Keratinocyte (primary cell): ENCODE data around the gene UBAC2. TPM values are rescaled to one million over a fixed set of nuclear protein-coding genes. Genes with fewer than 3 reads are reported as not detected.

Source experiments
- DNase-seq: peaks from one replicate; pipeline ENCODE4 v3.0.0-alpha.2; 2011; ENCODE audit warnings: low read depth, missing footprints, low spot score
- FAIRE-seq: peaks from 2 replicates; lab custom pipeline; 2011; peaks lifted over from hg19 to GRCh38; lab: Jason Lieb, UNC
- H2AFZ ChIP-seq: 2 replicates; pipeline ENCODE4 v1.6.0; 2012; ENCODE audit warnings: low read length, control low read depth, inconsistent platforms; ENCODE audit not compliant: control insufficient read depth
- H3K27ac ChIP-seq: 2 replicates; pipeline ENCODE4 v1.5.1; 2011; ENCODE audit warnings: low read length; ENCODE audit not compliant: control insufficient read depth, insufficient read depth
- H3K27me3 ChIP-seq: 3 replicates; pipeline ENCODE4 v1.6.0; 2011; ENCODE audit warnings: low read length; ENCODE audit not compliant: control insufficient read depth, insufficient read depth; ENCODE audit errors: extremely low read depth
- H3K36me3 ChIP-seq, 2 experiments: 2 replicates in 1 of 2; 3 replicates in 1 of 2; pipeline ENCODE4 v1.5.1; 2011; ENCODE audit warnings: low read length in 2 of 2, mild to moderate bottlenecking in 1 of 2; ENCODE audit not compliant: control insufficient read depth in 2 of 2, insufficient read depth in 2 of 2; ENCODE audit errors: extremely low read depth in 1 of 2
- H3K4me1 ChIP-seq: 3 replicates; pipeline ENCODE4 v1.5.1; 2011; ENCODE audit warnings: low read length; ENCODE audit not compliant: control insufficient read depth, insufficient read depth; ENCODE audit errors: extremely low read depth
- H3K4me2 ChIP-seq: 3 replicates; pipeline ENCODE4 v1.6.0; 2011; ENCODE audit warnings: low read depth, low read length; ENCODE audit not compliant: control insufficient read depth, insufficient read depth; ENCODE audit errors: extremely low read depth
- H3K4me3 ChIP-seq, 3 experiments: fragments of 200-600 bp in 1 of 3; sonication (generic) in 1 of 3; 2 replicates in 2 of 3; 3 replicates in 1 of 3; pipeline ENCODE4 v1.5.1; 2011 to 2016; ENCODE audit warnings: low read length in 3 of 3, mild to moderate bottlenecking in 3 of 3, control low read depth in 2 of 3, inconsistent platforms in 1 of 3, low read depth in 1 of 3, mixed read lengths in 1 of 3, mixed run types in 1 of 3, moderate library complexity in 1 of 3; ENCODE audit not compliant: control insufficient read depth in 2 of 3, insufficient read depth in 2 of 3; ENCODE audit errors: extremely low read depth in 1 of 3
- H3K79me2 ChIP-seq: 2 replicates; pipeline ENCODE4 v1.6.0; 2012; ENCODE audit warnings: low read length; ENCODE audit not compliant: control insufficient read depth, insufficient read depth
- H3K9ac ChIP-seq: 3 replicates; pipeline ENCODE4 v1.6.0; 2011; ENCODE audit warnings: low read length; ENCODE audit not compliant: control insufficient read depth, insufficient read depth; ENCODE audit errors: extremely low read depth
- H3K9me1 ChIP-seq: 3 replicates; pipeline ENCODE4 v1.6.0; 2011; ENCODE audit warnings: low read length; ENCODE audit not compliant: control insufficient read depth, insufficient read depth; ENCODE audit errors: extremely low read depth
- H3K9me3 ChIP-seq: 2 replicates; pipeline ENCODE4 v1.5.1; 2012; ENCODE audit warnings: low read depth, low read length; ENCODE audit not compliant: control insufficient read depth
- H4K20me1 ChIP-seq: 3 replicates; pipeline ENCODE4 v1.6.0; 2011; ENCODE audit warnings: low read length; ENCODE audit not compliant: control insufficient read depth, insufficient read depth; ENCODE audit errors: extremely low read depth
- EZH2 ChIP-seq: IDR thresholded peaks from one replicate; pipeline ENCODE4 v1.6.1; 2012; ENCODE audit warnings: inconsistent platforms, mild to moderate bottlenecking, low read length, moderate library complexity
- dilution Hi-C: fragments of 300-500 bp; cut with MboI; formaldehyde crosslinking; loops from one replicate; pipeline ENCODE4 v1.7.0; 2020; ENCODE audit warnings: low sequenced_read_pairs; ENCODE audit not compliant: extremely low pct_ligation_motif_present
- polyA plus RNA-seq, 5 experiments: library from polyadenylated mRNA; depleted of rRNA in 3 of 5; stranded (reverse) in 3 of 5; stranded (forward) in 1 of 5; unstranded in 1 of 5; fragments of >200 nt; gene quantifications; 1 replicate in 1 of 5; 2 replicates in 3 of 5; 3 replicates in 1 of 5; pipeline versions ENCODE4 v1.2.1 to v1.2.3, GENCODE V29; 2011 to 2012; ENCODE audit warnings: missing spikeins in 2 of 5, low read depth in 1 of 5, low replicate concordance in 1 of 5
- TF ChIP-seq, protein P1 (sequence below), 3 experiments: IDR thresholded peaks in 1 of 3; conservative IDR thresholded peaks in 1 of 3; optimal IDR thresholded peaks in 1 of 3; 2 replicates in 2 of 3; 3 replicates in 1 of 3; pipeline versions ENCODE3 to v1.5.1; 2011; ENCODE audit warnings: low read length in 3 of 3, mild to moderate bottlenecking in 3 of 3, moderate library complexity in 2 of 3, control low read depth in 1 of 3, inconsistent platforms in 1 of 3; ENCODE audit not compliant: insufficient read depth in 2 of 3; ENCODE audit errors: extremely low read depth in 1 of 3

The UBAC2 gene
- polyA plus RNA-seq, 1 donor (not counting 4 experiments of a cell fraction or from before 2014, with no cell fraction given), result 104 TPM

DNA sequence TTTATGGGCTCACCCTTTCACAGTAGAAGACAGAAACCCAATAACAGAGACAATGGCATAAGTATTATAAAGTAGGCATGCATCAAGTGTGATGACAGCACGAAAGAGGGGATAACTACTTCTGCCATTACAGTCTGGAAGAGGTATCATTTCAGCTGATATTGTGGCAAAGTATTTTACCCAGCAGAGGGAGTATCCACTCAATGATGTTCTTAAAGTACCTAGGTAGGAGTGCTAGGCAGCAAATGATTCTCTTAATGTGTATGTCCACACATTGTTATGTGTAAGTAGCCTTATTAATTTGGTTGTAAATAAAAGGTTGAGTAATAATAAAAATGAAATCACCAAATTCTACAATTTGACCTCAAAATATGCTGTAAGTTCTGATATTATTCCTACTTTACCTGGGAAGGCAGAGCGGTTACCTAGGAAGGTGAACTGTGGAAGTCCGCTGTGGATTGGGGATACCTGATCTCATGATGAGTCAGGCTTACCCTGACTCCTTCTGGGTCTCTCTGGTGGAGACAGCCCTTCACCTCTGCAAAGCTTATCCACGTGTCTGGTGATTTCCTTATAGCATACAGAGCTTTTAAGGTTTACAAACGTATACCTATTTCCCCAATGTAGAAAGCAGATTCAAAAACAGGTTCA lies 4.1 kb upstream of the UBAC2 start:
- H3K9me1 ChIP-seq, result no peaks in the 10 kb centered on the region
- H3K27me3 ChIP-seq, result no peaks in the 10 kb centered on the region
- H4K20me1 ChIP-seq, result no peaks in the 10 kb centered on the region
- no peak overlapping the region for H3K9ac ChIP-seq
- H3K4me2 ChIP-seq, result no peak overlapping the region
- TF ChIP-seq, protein P1, sequence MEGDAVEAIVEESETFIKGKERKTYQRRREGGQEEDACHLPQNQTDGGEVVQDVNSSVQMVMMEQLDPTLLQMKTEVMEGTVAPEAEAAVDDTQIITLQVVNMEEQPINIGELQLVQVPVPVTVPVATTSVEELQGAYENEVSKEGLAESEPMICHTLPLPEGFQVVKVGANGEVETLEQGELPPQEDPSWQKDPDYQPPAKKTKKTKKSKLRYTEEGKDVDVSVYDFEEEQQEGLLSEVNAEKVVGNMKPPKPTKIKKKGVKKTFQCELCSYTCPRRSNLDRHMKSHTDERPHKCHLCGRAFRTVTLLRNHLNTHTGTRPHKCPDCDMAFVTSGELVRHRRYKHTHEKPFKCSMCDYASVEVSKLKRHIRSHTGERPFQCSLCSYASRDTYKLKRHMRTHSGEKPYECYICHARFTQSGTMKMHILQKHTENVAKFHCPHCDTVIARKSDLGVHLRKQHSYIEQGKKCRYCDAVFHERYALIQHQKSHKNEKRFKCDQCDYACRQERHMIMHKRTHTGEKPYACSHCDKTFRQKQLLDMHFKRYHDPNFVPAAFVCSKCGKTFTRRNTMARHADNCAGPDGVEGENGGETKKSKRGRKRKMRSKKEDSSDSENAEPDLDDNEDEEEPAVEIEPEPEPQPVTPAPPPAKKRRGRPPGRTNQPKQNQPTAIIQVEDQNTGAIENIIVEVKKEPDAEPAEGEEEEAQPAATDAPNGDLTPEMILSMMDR (optimal IDR thresholded peaks at IDR 0.05 in 1 of 3, IDR thresholded peaks at IDR 0.05 in 1 of 3, conservative IDR thresholded peaks at IDR 0.05 in 1 of 3; ENCODE audit: extremely low read depth in 1 of 3, insufficient read depth in 2 of 3, low read length in 3 of 3), result no peak
- no peak for TF ChIP-seq EZH2
- FAIRE-seq (no peak), DNase-seq (no peak)
- no peaks in the 10 kb centered on the region for H3K36me3 ChIP-seq
- peaks cover 24% of the 10 kb centered on the region for H3K4me1 ChIP-seq
- H2AFZ ChIP-seq, result no peak overlapping the region
- peaks cover 13% of the 10 kb centered on the region for H3K79me2 ChIP-seq
- H3K9me3 ChIP-seq, result no peaks in the 10 kb centered on the region
- dilution Hi-C loops, result no loop called here
- no peak overlapping the region for H3K27ac ChIP-seq
- H3K4me3 ChIP-seq, result no peak overlapping the region

DNA sequence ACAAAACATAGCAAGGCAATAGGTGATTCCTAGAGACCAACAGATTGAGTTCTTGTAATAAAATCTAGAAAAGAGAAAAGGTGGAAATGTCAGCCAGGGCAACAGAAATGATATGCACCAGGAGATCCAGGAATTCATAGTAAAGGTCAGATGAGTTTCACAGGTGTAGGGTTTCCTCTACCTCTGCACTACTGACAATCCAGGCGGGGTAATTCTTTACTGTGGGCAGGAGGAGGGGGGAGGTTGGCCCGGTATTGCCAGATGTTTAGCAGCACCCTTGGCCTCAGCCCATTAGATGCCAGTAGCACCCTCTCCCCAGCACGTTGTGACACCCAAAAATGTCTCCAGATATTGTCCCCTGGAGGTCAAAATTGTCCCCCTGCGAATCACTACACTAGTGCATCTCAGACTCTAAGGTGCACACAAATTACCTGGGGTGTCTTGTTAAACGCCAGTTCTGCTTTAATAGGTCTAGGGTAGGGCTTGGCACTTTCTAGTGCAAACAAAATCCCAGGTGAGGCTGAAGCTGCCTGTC lies 3.5 kb upstream of the UBAC2 start:
- dilution Hi-C loops, result no loop called here
- H3K36me3 ChIP-seq, result no peaks in the 10 kb centered on the region
- no peaks in the 10 kb centered on the region for H3K9me3 ChIP-seq
- no peak overlapping the region for H3K4me3 ChIP-seq
- no peak overlapping the region for H3K4me2 ChIP-seq
- no peaks in the 10 kb centered on the region for H3K9me1 ChIP-seq
- FAIRE-seq, result no peak
- no peaks in the 10 kb centered on the region for H4K20me1 ChIP-seq
- no peak overlapping the region for H2AFZ ChIP-seq
- H3K27ac ChIP-seq, result no peak overlapping the region
- H3K79me2 ChIP-seq, result peaks cover 17% of the 10 kb centered on the region
- H3K27me3 ChIP-seq, result no peaks in the 10 kb centered on the region
- H3K4me1 ChIP-seq, result peaks cover 27% of the 10 kb centered on the region
- DNase-seq, result no peak
- H3K9ac ChIP-seq, result no peak overlapping the region
- no peak for TF ChIP-seq EZH2
- TF ChIP-seq, protein P1 (optimal IDR thresholded peaks at IDR 0.05 in 1 of 3, IDR thresholded peaks at IDR 0.05 in 1 of 3, conservative IDR thresholded peaks at IDR 0.05 in 1 of 3; ENCODE audit: extremely low read depth in 1 of 3, insufficient read depth in 2 of 3, low read length in 3 of 3), result no peak
